HepG2 (cell line): ENCODE measurements around the gene AP3M1. TPM values are rescaled to one million over a fixed set of nuclear protein-coding genes. Genes with fewer than 3 reads are reported as not detected.

Experiments used
- REL ChIP-seq: sonication (generic); formaldehyde crosslinking; conservative IDR thresholded peaks from 2 replicates; pipeline ENCODE4 v1.8.0; 2022; ENCODE audit warnings: mild to moderate bottlenecking, missing genetic modification reagents, moderate library complexity
- SAFB2 ChIP-seq: sonication (generic); formaldehyde crosslinking; IDR thresholded peaks from 2 replicates; pipeline ENCODE4 v1.5.1; 2020; ENCODE audit warnings: missing genetic modification reagents, low read depth, mild to moderate bottlenecking, borderline replicate concordance
- SRSF4 ChIP-seq: fragments of 200-400 bp; formaldehyde crosslinking; IDR thresholded peaks from one replicate; pipeline ENCODE4 v1.6.1; 2018; ENCODE audit warnings: mild to moderate bottlenecking, low read depth, low read length, moderate library complexity; ENCODE audit not compliant: poor library complexity, severe bottlenecking
- TAF1 ChIP-seq: sonication (generic); formaldehyde crosslinking; IDR thresholded peaks from 2 replicates; pipeline ENCODE4 v1.4.0; 2020; ENCODE audit warnings: missing genetic modification reagents
- polyA plus RNA-seq, 8 experiments: library from polyadenylated mRNA; depleted of rRNA in 3 of 8; stranded (reverse) in 7 of 8; unstranded in 1 of 8; fragments of >200 nt; fragmentation: Illumina TruSeq in 4 of 8; extraction: Trizol in 4 of 8; gene quantifications; 2 replicates each; pipeline versions ENCODE4 v1.2.1 to v1.2.3, GENCODE V29; 2011 to 2016; ENCODE audit warnings: low read depth in 4 of 8, missing spikeins in 1 of 8, mixed read lengths in 1 of 8; ENCODE audit not compliant: insufficient read depth in 1 of 8
- total RNA-seq, 5 experiments: library from RNA; depleted of rRNA; stranded (reverse); fragments of >200 nt; fragmentation: Illumina TruSeq; extraction: Trizol; gene quantifications; 2 replicates each; pipeline ENCODE4 v1.2.3, GENCODE V29; 2016; ENCODE audit warnings: low read depth in 1 of 5
- TF ChIP-seq, protein P1 (sequence below): sonication (generic); formaldehyde crosslinking; IDR thresholded peaks from 2 replicates; pipeline ENCODE4 v1.8.0; 2022; ENCODE audit warnings: mild to moderate bottlenecking, missing genetic modification reagents
- TF ChIP-seq, protein P2 (sequence below), 2 experiments: sonication (generic) in 1 of 2; formaldehyde crosslinking in 1 of 2; IDR thresholded peaks; 2 replicates each; pipeline versions ENCODE4 v1.4.0 to v1.6.1; 2016 to 2020; ENCODE audit warnings: borderline replicate concordance in 1 of 2, low read depth in 1 of 2, mild to moderate bottlenecking in 1 of 2, missing genetic modification reagents in 1 of 2
- TF ChIP-seq, protein P3 (sequence below): sonication (generic); formaldehyde crosslinking; IDR thresholded peaks from 2 replicates; pipeline ENCODE4 v1.4.0; 2020; ENCODE audit warnings: missing genetic modification reagents

AP3M1 gene
- total and polyA plus RNA-seq, 2 of the 13 experiments (the other 11 are each of a cell fraction or from before 2014, with no cell fraction given) = 29.0 to 31.6 TPM

DNA sequence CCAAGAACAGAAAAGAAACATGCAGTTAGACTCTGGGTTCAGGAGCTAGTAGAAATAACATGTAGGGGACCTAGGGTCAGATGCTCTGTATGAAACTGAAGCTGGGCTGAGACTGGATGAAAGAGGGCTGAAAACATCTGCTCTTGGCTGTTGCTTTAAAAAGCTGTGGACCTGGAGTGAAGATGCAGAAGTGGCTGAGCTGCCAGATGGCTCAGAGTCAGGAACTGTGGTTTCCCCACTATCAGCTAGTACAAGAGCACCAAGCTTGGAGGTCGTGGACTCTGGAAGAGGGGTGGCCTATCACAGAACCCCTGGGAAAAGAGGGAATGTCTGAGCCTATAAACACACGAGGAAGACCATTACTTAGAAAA, 6.3 kb upstream of the AP3M1 start (continued):
- TF ChIP-seq, protein P1, sequence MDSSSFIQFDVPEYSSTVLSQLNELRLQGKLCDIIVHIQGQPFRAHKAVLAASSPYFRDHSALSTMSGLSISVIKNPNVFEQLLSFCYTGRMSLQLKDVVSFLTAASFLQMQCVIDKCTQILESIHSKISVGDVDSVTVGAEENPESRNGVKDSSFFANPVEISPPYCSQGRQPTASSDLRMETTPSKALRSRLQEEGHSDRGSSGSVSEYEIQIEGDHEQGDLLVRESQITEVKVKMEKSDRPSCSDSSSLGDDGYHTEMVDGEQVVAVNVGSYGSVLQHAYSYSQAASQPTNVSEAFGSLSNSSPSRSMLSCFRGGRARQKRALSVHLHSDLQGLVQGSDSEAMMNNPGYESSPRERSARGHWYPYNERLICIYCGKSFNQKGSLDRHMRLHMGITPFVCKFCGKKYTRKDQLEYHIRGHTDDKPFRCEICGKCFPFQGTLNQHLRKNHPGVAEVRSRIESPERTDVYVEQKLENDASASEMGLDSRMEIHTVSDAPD = no peak
- TF ChIP-seq TAF1 (CRISPR knock-in tag) (no peak), REL (CRISPR knock-in tag) (no peak), SRSF4 (no peak), SAFB2 (CRISPR knock-in tag) (no peak)
- TF ChIP-seq, protein P2, sequence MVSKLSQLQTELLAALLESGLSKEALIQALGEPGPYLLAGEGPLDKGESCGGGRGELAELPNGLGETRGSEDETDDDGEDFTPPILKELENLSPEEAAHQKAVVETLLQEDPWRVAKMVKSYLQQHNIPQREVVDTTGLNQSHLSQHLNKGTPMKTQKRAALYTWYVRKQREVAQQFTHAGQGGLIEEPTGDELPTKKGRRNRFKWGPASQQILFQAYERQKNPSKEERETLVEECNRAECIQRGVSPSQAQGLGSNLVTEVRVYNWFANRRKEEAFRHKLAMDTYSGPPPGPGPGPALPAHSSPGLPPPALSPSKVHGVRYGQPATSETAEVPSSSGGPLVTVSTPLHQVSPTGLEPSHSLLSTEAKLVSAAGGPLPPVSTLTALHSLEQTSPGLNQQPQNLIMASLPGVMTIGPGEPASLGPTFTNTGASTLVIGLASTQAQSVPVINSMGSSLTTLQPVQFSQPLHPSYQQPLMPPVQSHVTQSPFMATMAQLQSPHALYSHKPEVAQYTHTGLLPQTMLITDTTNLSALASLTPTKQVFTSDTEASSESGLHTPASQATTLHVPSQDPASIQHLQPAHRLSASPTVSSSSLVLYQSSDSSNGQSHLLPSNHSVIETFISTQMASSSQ (IDR thresholded peaks at IDR 0.05; ENCODE audit: low read depth) = no peak
- TF ChIP-seq, protein P2 (CRISPR knock-in tag; IDR thresholded peaks at IDR 0.05; ENCODE audit: borderline replicate concordance) = no peak
- TF ChIP-seq, protein P3, sequence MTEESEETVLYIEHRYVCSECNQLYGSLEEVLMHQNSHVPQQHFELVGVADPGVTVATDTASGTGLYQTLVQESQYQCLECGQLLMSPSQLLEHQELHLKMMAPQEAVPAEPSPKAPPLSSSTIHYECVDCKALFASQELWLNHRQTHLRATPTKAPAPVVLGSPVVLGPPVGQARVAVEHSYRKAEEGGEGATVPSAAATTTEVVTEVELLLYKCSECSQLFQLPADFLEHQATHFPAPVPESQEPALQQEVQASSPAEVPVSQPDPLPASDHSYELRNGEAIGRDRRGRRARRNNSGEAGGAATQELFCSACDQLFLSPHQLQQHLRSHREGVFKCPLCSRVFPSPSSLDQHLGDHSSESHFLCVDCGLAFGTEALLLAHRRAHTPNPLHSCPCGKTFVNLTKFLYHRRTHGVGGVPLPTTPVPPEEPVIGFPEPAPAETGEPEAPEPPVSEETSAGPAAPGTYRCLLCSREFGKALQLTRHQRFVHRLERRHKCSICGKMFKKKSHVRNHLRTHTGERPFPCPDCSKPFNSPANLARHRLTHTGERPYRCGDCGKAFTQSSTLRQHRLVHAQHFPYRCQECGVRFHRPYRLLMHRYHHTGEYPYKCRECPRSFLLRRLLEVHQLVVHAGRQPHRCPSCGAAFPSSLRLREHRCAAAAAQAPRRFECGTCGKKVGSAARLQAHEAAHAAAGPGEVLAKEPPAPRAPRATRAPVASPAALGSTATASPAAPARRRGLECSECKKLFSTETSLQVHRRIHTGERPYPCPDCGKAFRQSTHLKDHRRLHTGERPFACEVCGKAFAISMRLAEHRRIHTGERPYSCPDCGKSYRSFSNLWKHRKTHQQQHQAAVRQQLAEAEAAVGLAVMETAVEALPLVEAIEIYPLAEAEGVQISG (CRISPR knock-in tag) = no peak
